Measurements from ENCODE around the gene TUFM.

DNA sequence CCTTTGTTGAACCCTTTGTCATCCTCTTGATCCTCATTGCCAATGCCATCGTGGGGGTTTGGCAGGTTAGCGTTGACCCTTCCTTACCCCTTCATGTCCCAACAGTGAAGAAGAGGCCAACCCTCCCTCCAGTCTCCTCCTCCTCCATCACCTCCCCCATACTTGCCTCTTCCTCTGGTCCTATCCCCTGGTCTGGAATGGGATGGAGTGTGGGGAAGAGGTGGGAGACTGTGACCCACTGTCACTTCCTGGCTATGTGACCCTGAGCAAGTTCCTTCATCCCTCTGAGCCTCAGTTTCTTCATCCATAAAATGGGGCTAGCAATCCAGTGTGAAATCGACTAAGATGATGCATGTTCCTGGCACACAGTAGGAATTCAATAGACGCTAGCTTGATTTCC lies 34.8 kb upstream of the TUFM start:
- TF ChIP-seq, protein P1, sequence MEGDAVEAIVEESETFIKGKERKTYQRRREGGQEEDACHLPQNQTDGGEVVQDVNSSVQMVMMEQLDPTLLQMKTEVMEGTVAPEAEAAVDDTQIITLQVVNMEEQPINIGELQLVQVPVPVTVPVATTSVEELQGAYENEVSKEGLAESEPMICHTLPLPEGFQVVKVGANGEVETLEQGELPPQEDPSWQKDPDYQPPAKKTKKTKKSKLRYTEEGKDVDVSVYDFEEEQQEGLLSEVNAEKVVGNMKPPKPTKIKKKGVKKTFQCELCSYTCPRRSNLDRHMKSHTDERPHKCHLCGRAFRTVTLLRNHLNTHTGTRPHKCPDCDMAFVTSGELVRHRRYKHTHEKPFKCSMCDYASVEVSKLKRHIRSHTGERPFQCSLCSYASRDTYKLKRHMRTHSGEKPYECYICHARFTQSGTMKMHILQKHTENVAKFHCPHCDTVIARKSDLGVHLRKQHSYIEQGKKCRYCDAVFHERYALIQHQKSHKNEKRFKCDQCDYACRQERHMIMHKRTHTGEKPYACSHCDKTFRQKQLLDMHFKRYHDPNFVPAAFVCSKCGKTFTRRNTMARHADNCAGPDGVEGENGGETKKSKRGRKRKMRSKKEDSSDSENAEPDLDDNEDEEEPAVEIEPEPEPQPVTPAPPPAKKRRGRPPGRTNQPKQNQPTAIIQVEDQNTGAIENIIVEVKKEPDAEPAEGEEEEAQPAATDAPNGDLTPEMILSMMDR (conservative IDR thresholded peaks at IDR 0.05 in 1 of 2, IDR thresholded peaks at IDR 0.05 in 1 of 2; ENCODE audit: low read depth in 1 of 2, low read length in 2 of 2): no peak
- no peak for TF ChIP-seq EZH2 (IDR thresholded peaks at IDR 0.05; ENCODE audit: low read length, missing control alignments)
